NB4 (cell line): ENCODE results near the gene CD300LF.

Source experiments
- MYC ChIP-seq: IDR thresholded peaks from 2 replicates; pipeline ENCODE4 v1.6.1; 2011; ENCODE audit warnings: low read depth, low read length
- POLR2A ChIP-seq: IDR thresholded peaks from 2 replicates; pipeline ENCODE4 v1.6.1; 2011; ENCODE audit warnings: mild to moderate bottlenecking; ENCODE audit not compliant: insufficient read length; ENCODE audit errors: extremely low read depth
- TF ChIP-seq, protein P1 (sequence below): IDR thresholded peaks from 2 replicates; pipeline ENCODE4 v1.6.1; 2011; ENCODE audit warnings: low read depth, low read length
- TF ChIP-seq, protein P2 (sequence below): IDR thresholded peaks from one replicate; pipeline ENCODE4 v1.5.1; 2012; ENCODE audit warnings: low read depth, low read length

DNA sequence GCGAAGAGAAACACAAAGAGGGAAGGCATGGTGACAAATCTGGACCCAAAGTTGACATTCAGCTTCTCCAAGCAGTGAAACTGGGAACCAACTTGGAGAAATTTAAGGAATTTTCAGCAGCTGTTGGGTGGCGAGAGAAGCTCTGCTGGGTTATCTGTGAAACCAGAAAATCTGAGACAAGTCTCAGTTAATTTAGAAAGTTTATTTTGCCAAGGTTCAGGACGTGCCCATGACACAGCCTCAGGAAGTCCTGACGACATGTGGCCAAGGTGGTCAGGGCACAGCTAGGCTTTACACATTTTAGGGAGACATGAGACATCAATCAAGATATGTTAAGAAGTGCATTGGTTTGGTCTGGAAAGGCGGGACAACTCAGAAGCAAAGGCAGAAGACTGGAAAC, 11.2 kb upstream of the CD300LF start:
- TF ChIP-seq, protein P1, sequence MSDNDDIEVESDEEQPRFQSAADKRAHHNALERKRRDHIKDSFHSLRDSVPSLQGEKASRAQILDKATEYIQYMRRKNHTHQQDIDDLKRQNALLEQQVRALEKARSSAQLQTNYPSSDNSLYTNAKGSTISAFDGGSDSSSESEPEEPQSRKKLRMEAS = no peak
- TF ChIP-seq, protein P2, sequence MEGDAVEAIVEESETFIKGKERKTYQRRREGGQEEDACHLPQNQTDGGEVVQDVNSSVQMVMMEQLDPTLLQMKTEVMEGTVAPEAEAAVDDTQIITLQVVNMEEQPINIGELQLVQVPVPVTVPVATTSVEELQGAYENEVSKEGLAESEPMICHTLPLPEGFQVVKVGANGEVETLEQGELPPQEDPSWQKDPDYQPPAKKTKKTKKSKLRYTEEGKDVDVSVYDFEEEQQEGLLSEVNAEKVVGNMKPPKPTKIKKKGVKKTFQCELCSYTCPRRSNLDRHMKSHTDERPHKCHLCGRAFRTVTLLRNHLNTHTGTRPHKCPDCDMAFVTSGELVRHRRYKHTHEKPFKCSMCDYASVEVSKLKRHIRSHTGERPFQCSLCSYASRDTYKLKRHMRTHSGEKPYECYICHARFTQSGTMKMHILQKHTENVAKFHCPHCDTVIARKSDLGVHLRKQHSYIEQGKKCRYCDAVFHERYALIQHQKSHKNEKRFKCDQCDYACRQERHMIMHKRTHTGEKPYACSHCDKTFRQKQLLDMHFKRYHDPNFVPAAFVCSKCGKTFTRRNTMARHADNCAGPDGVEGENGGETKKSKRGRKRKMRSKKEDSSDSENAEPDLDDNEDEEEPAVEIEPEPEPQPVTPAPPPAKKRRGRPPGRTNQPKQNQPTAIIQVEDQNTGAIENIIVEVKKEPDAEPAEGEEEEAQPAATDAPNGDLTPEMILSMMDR = no peak
- no peak for TF ChIP-seq POLR2A
- TF ChIP-seq MYC = no peak
